Vagina (tissue), 2 donors: ENCODE data around the gene CTPS2. TPM values are rescaled to one million over a fixed set of nuclear protein-coding genes. Genes with fewer than 3 reads are reported as not detected.
"Not testable (repeated sequence)": the region's sequence is repeated elsewhere in the genome, so short reads cannot be mapped to it uniquely, and the experiment has no call there.

ENCODE experiments used
- DNase-seq, 2 donors: peaks; one replicate each; pipeline ENCODE4 v3.0.0-alpha.2; 2017; ENCODE audit errors: extremely low spot score in 2 of 2
- H3K27ac ChIP-seq: fragments of 200-600 bp; sonication (generic); one replicate; pipeline ENCODE4 v1.5.1; 2019
- H3K27me3 ChIP-seq: fragments of 200-600 bp; sonication (generic); one replicate; pipeline ENCODE4 v1.5.1; 2019
- H3K36me3 ChIP-seq, 2 donors: fragments of 200-600 bp; sonication (generic); one replicate each; pipeline ENCODE4 v1.5.1; 2017 to 2019
- H3K4me1 ChIP-seq: fragments of 200-600 bp; sonication (generic); one replicate; pipeline ENCODE4 v1.5.1; 2019
- H3K4me3 ChIP-seq, 2 donors: fragments of 200-600 bp; sonication (generic); 1 replicate in 1 of 2; 2 replicates in 1 of 2; pipeline ENCODE4 v1.5.1; 2016 to 2019
- H3K9me3 ChIP-seq: fragments of 200-600 bp; sonication (generic); one replicate; pipeline ENCODE4 v1.5.1; 2019
- POLR2A ChIP-seq, 2 donors: fragments of 450-650 bp; IDR thresholded peaks; one replicate each; pipeline ENCODE4 v1.6.1; 2017; ENCODE audit warnings: antibody characterized with exemption in 2 of 2, mild to moderate bottlenecking in 2 of 2, moderate library complexity in 2 of 2
- POLR2AphosphoS5 ChIP-seq, 2 donors: sonication (generic); formaldehyde crosslinking; IDR thresholded peaks; one replicate each; pipeline ENCODE4 v1.9.0; 2017; ENCODE audit warnings: antibody characterized with exemption in 2 of 2, mild to moderate bottlenecking in 2 of 2, low read depth in 1 of 2; ENCODE audit not compliant: insufficient read depth in 1 of 2
- intact Hi-C: fragments of 100-400 bp; cut with DNase I; formaldehyde crosslinking; loops from one replicate; pipeline ENCODE4 v1.15.1; 2023
- total RNA-seq: library from RNA; depleted of rRNA; stranded (reverse); fragments of >200 nt; gene quantifications from one replicate; pipeline ENCODE4 v1.2.3, GENCODE V29; 2016
- TF ChIP-seq, protein P1 (sequence below), 3 experiments: fragments of 450-650 bp in 2 of 3; fragments of 200-600 bp in 1 of 3; sonication (generic) in 1 of 3; IDR thresholded peaks; one replicate each; pipeline ENCODE4 v1.5.1; 2017 to 2019; ENCODE audit warnings: antibody characterized with exemption in 3 of 3, mild to moderate bottlenecking in 2 of 3, moderate library complexity in 2 of 3

The CTPS2 gene
- total RNA-seq, 1 donor from 2014 or later: 20.4 TPM

GRCh38 chrX:16619024-16619423 lies 93.4 kb downstream of the CTPS2 start:
- Histone ChIP-seq H3K9me3 (no peaks in the 10 kb centered on the region), H3K27me3 (no peaks in the 10 kb centered on the region), H3K36me3 (no peaks in the 10 kb centered on the region), H3K4me1 (no peaks in the 10 kb centered on the region), H3K4me3 (no peak overlapping the region), H3K27ac (no peak overlapping the region)
- TF ChIP-seq POLR2AphosphoS5 (IDR thresholded peaks at IDR 0.05; ENCODE audit: insufficient read depth in 1 of 2, low read depth in 1 of 2) (no peak), POLR2A (IDR thresholded peaks at IDR 0.05) (no peak)
- TF ChIP-seq, protein P1, sequence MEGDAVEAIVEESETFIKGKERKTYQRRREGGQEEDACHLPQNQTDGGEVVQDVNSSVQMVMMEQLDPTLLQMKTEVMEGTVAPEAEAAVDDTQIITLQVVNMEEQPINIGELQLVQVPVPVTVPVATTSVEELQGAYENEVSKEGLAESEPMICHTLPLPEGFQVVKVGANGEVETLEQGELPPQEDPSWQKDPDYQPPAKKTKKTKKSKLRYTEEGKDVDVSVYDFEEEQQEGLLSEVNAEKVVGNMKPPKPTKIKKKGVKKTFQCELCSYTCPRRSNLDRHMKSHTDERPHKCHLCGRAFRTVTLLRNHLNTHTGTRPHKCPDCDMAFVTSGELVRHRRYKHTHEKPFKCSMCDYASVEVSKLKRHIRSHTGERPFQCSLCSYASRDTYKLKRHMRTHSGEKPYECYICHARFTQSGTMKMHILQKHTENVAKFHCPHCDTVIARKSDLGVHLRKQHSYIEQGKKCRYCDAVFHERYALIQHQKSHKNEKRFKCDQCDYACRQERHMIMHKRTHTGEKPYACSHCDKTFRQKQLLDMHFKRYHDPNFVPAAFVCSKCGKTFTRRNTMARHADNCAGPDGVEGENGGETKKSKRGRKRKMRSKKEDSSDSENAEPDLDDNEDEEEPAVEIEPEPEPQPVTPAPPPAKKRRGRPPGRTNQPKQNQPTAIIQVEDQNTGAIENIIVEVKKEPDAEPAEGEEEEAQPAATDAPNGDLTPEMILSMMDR (IDR thresholded peaks at IDR 0.05): no peak
- DNase-seq: no peak
- intact Hi-C loops: no loop called here

DNA sequence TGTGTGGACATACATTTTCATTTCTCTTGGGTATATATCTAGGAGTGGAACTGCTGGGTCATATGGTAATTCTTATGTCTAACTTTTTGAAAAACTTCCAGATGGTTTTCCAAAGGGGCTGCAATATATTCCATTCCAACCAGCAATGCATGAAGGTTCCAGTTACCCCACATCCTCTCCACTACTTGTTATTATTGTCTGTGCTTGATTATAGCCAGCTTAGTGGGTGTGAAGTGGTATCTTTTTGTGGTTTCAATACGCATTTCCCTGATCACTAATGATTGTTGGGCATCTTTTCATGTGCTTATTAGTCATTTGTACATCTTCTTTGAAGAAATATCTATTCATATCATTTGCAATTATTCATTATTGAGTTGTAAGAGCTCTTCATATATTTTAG lies 94.0 kb downstream of the CTPS2 start:
- Histone ChIP-seq H3K4me3 (no peak overlapping the region), H3K36me3 (no peaks in the 10 kb centered on the region), H3K4me1 (no peaks in the 10 kb centered on the region), H3K27ac (no peak overlapping the region), H3K9me3 (no peaks in the 10 kb centered on the region), H3K27me3 (no peaks in the 10 kb centered on the region)
- intact Hi-C loops: no loop called here
- no peak for TF ChIP-seq POLR2AphosphoS5 (IDR thresholded peaks at IDR 0.05; ENCODE audit: insufficient read depth in 1 of 2, low read depth in 1 of 2)
- TF ChIP-seq, protein P1 (IDR thresholded peaks at IDR 0.05): no peak
- no peak for TF ChIP-seq POLR2A (IDR thresholded peaks at IDR 0.05)
- no peak for DNase-seq

DNA sequence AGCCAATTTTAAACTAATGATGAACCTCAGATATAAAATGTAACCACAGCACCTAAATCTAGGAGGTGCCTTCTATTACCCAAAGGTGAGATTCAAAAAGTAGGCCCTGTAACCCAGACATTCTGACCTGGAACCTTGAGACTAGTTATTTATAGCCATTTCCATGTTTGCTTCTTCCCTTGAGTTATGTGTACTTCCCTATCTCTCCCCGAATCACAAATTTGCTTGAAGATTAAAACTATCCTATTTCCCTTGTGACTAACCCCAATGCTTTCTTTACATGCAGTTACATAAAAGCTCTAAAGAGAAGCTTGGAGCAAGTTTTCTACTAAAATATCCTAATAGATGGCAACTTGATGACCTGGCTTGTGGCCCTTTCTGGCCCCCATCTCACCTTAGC lies 95.1 kb downstream of the CTPS2 start:
- intact Hi-C loops: no loop called here
- H3K4me1 ChIP-seq: no peaks in the 10 kb centered on the region
- no peak overlapping the region for H3K27ac ChIP-seq
- H3K36me3 ChIP-seq: no peaks in the 10 kb centered on the region
- TF ChIP-seq, protein P1 (IDR thresholded peaks at IDR 0.05): no peak
- no peaks in the 10 kb centered on the region for H3K9me3 ChIP-seq
- H3K4me3 ChIP-seq: no peak overlapping the region
- no peak for DNase-seq
- H3K27me3 ChIP-seq: no peaks in the 10 kb centered on the region

- Histone ChIP-seq H3K27me3 (no peaks in the 10 kb centered on the region), H3K4me3 (no peak overlapping the region), H3K9me3 (no peaks in the 10 kb centered on the region), H3K36me3 (no peaks in the 10 kb centered on the region), H3K4me1 (no peaks in the 10 kb centered on the region), H3K27ac (no peak overlapping the region)
- DNase-seq: no peak
- intact Hi-C loops: no loop called here
- TF ChIP-seq POLR2A (IDR thresholded peaks at IDR 0.05): no peak
- TF ChIP-seq, protein P1 (IDR thresholded peaks at IDR 0.05): no peak
- TF ChIP-seq POLR2AphosphoS5 (IDR thresholded peaks at IDR 0.05; ENCODE audit: insufficient read depth in 1 of 2, low read depth in 1 of 2): no peak
Measured at GRCh38 chrX:16612257-16612897, 100.1 kb downstream of the CTPS2 start.

DNA sequence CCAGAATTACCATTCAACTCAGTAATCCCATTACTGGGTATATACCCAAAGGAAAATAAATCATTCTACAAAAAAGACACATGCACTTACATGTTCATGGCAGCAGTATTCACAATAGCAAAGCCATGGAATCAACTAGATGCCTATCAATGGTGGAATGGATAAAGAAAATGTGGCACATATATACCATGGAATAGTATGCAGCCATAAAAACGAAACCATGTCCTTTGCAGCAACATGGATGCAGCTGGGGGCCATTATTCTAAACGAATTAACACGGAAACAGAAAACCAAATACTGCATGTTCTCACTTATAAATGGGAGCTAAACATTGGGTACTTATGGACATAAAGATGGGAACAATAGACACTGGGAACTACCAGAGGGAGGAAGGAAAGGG lies 101.8 kb downstream of the CTPS2 start:
- H3K27ac ChIP-seq, intact Hi-C loops, H3K9me3 ChIP-seq, H3K27me3 ChIP-seq, H3K4me1 ChIP-seq, H3K4me3 ChIP-seq, DNase-seq, H3K36me3 ChIP-seq: not testable (repeated sequence)
